ENCODE measurements around the gene GOLGA3.

Gene GOLGA3

DNA sequence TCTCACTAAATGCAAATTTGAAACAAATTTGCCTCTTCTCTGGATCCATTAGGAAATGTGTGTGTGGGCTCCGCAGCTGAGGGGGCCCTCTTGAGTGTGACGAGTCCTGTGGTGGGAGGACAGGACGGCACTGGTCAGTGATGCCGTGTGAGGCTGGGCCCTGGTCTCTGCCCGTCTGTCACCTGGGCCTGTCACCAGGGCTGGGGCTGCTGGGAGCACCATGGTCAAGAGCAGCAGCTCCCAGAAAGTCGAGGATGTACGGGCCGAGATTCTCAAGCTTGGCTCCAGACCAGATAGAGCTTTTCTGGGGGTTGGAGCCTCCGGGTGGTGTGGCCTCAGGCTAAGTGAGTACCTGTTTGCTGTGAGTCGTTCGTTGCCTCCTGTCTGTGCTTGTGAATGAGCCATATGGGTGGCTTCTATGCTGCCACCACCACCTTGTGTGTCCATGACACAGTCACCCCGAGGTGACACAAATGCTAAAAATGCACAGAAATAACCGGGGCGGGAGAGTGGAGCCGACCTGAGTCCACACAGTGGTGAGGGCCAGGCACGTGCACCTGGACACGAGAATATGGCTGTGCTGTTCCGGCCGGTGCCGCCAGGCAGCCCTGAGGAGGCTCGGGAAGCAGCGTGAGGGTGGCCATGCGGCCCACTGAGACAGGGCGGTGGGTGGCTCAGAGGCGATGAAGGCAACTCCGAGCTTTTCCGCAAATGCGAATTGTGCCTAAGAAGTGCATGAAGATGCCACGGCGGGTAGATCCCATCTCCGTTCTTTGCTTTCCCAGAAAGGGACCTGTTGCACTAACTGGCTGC lies 109.3 kb downstream of the GOLGA3 start:
- no peak for DNase-seq
